GM12878 (cell line): ENCODE data around the gene GOLGA6L26. TPM values are rescaled to one million over a fixed set of nuclear protein-coding genes. Genes with fewer than 3 reads are reported as not detected.
"Not testable (repeated sequence)": the region's sequence is repeated elsewhere in the genome, so short reads cannot be mapped to it uniquely, and the experiment has no call there.

Experiments
- ATAC-seq: fragments of 200-7000 bp; cut with Tn5 transposase; 3 replicates; pipeline ENCODE4 v1.9.1; 2020; ENCODE audit warnings: mild to moderate bottlenecking, moderate library complexity
- Bru-seq: library from RNA; stranded (reverse); fragments of 400-500 nt; gene quantifications from one replicate; lab custom pipeline; 2021; lab: Mats Ljungman, UMichigan
- BruChase-seq, 2 experiments: library from RNA; stranded (reverse); fragments of 400-500 nt; gene quantifications; one replicate each; lab custom pipeline; 2021; lab: Mats Ljungman, UMichigan
- BruUV-seq: library from RNA; stranded (reverse); fragments of 400-500 nt; replicated peaks from 2 replicates; lab custom pipeline; 2021; lab: Mats Ljungman, UMichigan
- CTCF ChIA-PET: fragments of 300-600 bp; sonication (Branson Sonifier 250); formaldehyde crosslinking; extraction: SDS; loops from one replicate; lab custom pipeline; 2021; ENCODE audit warnings: inconsistent platforms; lab: Yijun Ruan, JAX
- POLR2A ChIA-PET: fragments of 350-600 bp; formaldehyde crosslinking; extraction: SDS; loops from one replicate; lab custom pipeline; 2021; ENCODE audit warnings: inconsistent platforms; lab: Charles Lee
- RAD21 ChIA-PET: fragments of 300-600 bp; sonication (Branson Sonifier 250); formaldehyde crosslinking; loops from one replicate; lab custom pipeline; 2023; ENCODE audit warnings: antibody characterized with exemption; ENCODE audit not compliant: unreplicated experiment; lab: Charles Lee
- SMC1A ChIA-PET: fragments of 300-600 bp; sonication (Branson Sonifier 250); formaldehyde crosslinking; loops from one replicate; lab custom pipeline; 2023; ENCODE audit not compliant: unreplicated experiment, uncharacterized antibody; lab: Charles Lee
- DNase-seq: peaks from one replicate; pipeline ENCODE4 v3.0.0-alpha.2; 2011; ENCODE audit warnings: low read depth, low spot score
- FAIRE-seq: peaks from 3 replicates; lab custom pipeline; 2011; peaks lifted over from hg19 to GRCh38; lab: Jason Lieb, UNC
- H2AFZ ChIP-seq: 2 replicates; pipeline ENCODE4 v1.6.0; 2011; ENCODE audit warnings: low read depth, low read length, control low read depth; ENCODE audit not compliant: control insufficient read depth
- H3K27ac ChIP-seq: 2 replicates; pipeline ENCODE4 v1.5.1; 2011; ENCODE audit warnings: control low read depth; ENCODE audit not compliant: control insufficient read depth, insufficient read depth
- H3K27me3 ChIP-seq, 2 experiments: replicated peaks in 1 of 2; 2 replicates each; pipeline versions ENCODE4 v1.6.0 to v1.6.1; 2011; ENCODE audit warnings: low read length in 1 of 2; ENCODE audit not compliant: control insufficient read depth in 2 of 2, insufficient read depth in 2 of 2
- H3K36me3 ChIP-seq, 2 experiments: 2 replicates each; pipeline ENCODE4 v1.5.1; 2011; ENCODE audit warnings: low read length in 1 of 2; ENCODE audit not compliant: control insufficient read depth in 2 of 2, insufficient read depth in 2 of 2
- H3K4me1 ChIP-seq: 2 replicates; pipeline ENCODE4 v1.6.1; 2011; ENCODE audit warnings: mild to moderate bottlenecking, low read length, moderate library complexity, mixed read lengths; ENCODE audit not compliant: control insufficient read depth, insufficient read depth
- H3K4me2 ChIP-seq: 2 replicates; pipeline ENCODE4 v1.6.0; 2011; ENCODE audit warnings: control low read depth; ENCODE audit not compliant: control insufficient read depth, insufficient read depth
- H3K4me3 ChIP-seq: fragments of 200-600 bp; sonication (generic); 2 replicates; pipeline ENCODE4 v1.5.1; 2016
- H3K79me2 ChIP-seq: 2 replicates; pipeline ENCODE4 v1.6.0; 2011; ENCODE audit warnings: low read length; ENCODE audit not compliant: control insufficient read depth, insufficient read depth
- H3K9ac ChIP-seq: 2 replicates; pipeline ENCODE4 v1.8.0; 2011; ENCODE audit warnings: low read length, control low read depth, mixed read lengths; ENCODE audit not compliant: control insufficient read depth, insufficient read depth
- H3K9me3 ChIP-seq: replicated peaks from 3 replicates; pipeline ENCODE4 v1.5.1; 2011; ENCODE audit warnings: mild to moderate bottlenecking, low read length; ENCODE audit not compliant: control insufficient read depth, insufficient read depth
- H4K20me1 ChIP-seq: 2 replicates; pipeline ENCODE4 v1.6.0; 2011; ENCODE audit not compliant: control insufficient read depth, insufficient read depth
- WGBS: methylation state at CpG from one replicate; pipeline ENCODE4 v1.1.6; 2016; ENCODE audit warnings: low lambda C conversion rate; ENCODE audit not compliant: insufficient replicate concordance, insufficient coverage; ENCODE audit errors: missing lambda C conversion rate; 5-methylcytosine and 5-hydroxymethylcytosine counted together
- in situ Hi-C: fragments of 300-500 bp; cut with MboI; formaldehyde crosslinking; loops from 9 replicates; pipeline ENCODE4 v1.14.3; 2018; ENCODE audit warnings: mixed read lengths
- intact Hi-C: fragments of 100-400 bp; cut with micrococcal nuclease; formaldehyde crosslinking; loops from one replicate; pipeline ENCODE4 v1.14.2; 2022; ENCODE audit not compliant: unreplicated experiment
- long read RNA-seq, 2 experiments: library from polyadenylated mRNA; unstranded; transcript quantifications; one replicate each; pipeline ENCODE4 v2.0.0, GENCODE V29; 2019 to 2020
- polyA minus RNA-seq, 3 experiments: library from RNA; depleted of rRNA, polyadenylated mRNA; stranded (reverse); fragments of >200 nt; gene quantifications; 2 replicates each; pipeline ENCODE4 v1.2.3, GENCODE V29; 2011
- polyA plus RNA-seq, 11 experiments: library from polyadenylated mRNA; depleted of rRNA in 4 of 11; unstranded in 6 of 11; stranded (reverse) in 5 of 11; fragments of >200 nt; fragmentation: Nextera tagmentation in 4 of 11; fragmentation: Illumina TruSeq in 1 of 11; extraction: Ambion mirVana in 4 of 11; extraction: Trizol in 1 of 11; gene quantifications; 1 replicate in 1 of 11; 2 replicates in 10 of 11; pipeline versions ENCODE4 v1.2.1 to v1.2.3, GENCODE V29; 2011 to 2016; ENCODE audit warnings: inconsistent platforms in 2 of 11, missing spikeins in 2 of 11, low read depth in 1 of 11
- total RNA-seq, 4 experiments: library from RNA; depleted of rRNA in 3 of 4; stranded (reverse); fragments of >200 nt in 3 of 4; fragmentation: Illumina TruSeq in 1 of 4; extraction: Trizol in 1 of 4; gene quantifications; 2 replicates each; pipeline versions ENCODE4 v1.2.1 to v1.2.3, GENCODE V29; 2013 to 2021

Gene GOLGA6L26
- not detected in 2 replicates for total RNA-seq (2013; cell fraction: nucleolus; rRNA removed)
- total RNA-seq (2014; rRNA removed) (not detected in 2 replicates), total RNA-seq (2014; rRNA removed; fragmentation: Illumina TruSeq; extraction: Trizol) (not detected in 2 replicates), total RNA-seq (2021) (not detected in 2 replicates), polyA plus RNA-seq (2011; rRNA removed) (not detected in 2 replicates), polyA plus RNA-seq (2014; fragmentation: Illumina TruSeq; extraction: Trizol) (not detected in 2 replicates), polyA plus RNA-seq (2014; fragmentation: Nextera tagmentation; extraction: Ambion mirVana) (not detected), polyA plus RNA-seq (2014; rRNA removed) (not detected in 2 replicates), polyA plus RNA-seq (2016; fragmentation: Nextera tagmentation; extraction: Ambion mirVana) (not detected), polyA minus RNA-seq (2011; rRNA and poly(A)+ RNA removed) (not detected in 2 replicates), Bru-seq, nascent RNA (not detected), BruChase-seq, experiment 1, labeled RNA remaining after a 6-hour chase (not detected), BruChase-seq, experiment 2, labeled RNA remaining after a 2-hour chase (not detected)
- not detected for polyA plus RNA-seq (2011; ENCODE audit: low read depth)
- not detected in 2 replicates for polyA plus RNA-seq (2011; cell fraction: cytosol; rRNA removed)
- not detected in 2 replicates for polyA plus RNA-seq (2011; cell fraction: nucleus; rRNA removed)
- polyA plus RNA-seq (2012) = not detected in 2 replicates
- not detected in 2 replicates for polyA minus RNA-seq (2011; cell fraction: cytosol; rRNA and poly(A)+ RNA removed)
- not detected in 2 replicates for polyA minus RNA-seq (2011; cell fraction: nucleus; rRNA and poly(A)+ RNA removed)
- long read RNA-seq, experiment 1 = 0 reads
- long read RNA-seq, experiment 2 = 0 reads

DNA sequence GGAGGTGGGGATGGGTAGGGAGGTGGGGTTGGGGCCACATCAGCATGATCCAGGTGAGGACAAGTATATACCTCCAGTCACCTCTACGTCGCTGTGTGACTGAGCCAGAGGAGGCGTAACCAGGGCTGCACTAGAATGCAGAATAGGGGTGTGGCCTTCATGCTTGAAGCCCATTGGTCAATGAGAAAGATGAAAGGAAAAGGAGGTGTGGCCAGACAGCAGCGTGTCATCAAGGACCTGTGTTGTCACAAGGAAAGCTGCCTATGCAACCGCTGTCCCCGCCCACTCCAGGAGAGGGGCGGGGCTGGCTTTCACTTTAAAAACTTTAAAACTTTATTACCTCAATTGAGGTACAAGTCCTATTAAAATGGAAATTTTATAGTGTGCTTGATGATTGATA lies at the start of gene GOLGA6L26:
Gene GOLGA6L26 (minus strand): TSS at position 101 of the 400 bp plus-strand sequence. CDS start 61 bp downstream, at position 40.
- H3K9ac ChIP-seq, FAIRE-seq, H3K36me3 ChIP-seq, H2AFZ ChIP-seq, SMC1A ChIA-PET, H3K27ac ChIP-seq, H3K4me3 ChIP-seq, H3K27me3 ChIP-seq, DNase-seq, intact Hi-C loops, CTCF ChIA-PET, H3K4me1 ChIP-seq, H4K20me1 ChIP-seq, POLR2A ChIA-PET, ATAC-seq, H3K79me2 ChIP-seq, in situ Hi-C loops, H3K9me3 ChIP-seq, H3K4me2 ChIP-seq, BruUV-seq, RAD21 ChIA-PET: not testable (repeated sequence)
- WGBS = no CpG with 5 or more reads among the region's 7 CpGs

DNA sequence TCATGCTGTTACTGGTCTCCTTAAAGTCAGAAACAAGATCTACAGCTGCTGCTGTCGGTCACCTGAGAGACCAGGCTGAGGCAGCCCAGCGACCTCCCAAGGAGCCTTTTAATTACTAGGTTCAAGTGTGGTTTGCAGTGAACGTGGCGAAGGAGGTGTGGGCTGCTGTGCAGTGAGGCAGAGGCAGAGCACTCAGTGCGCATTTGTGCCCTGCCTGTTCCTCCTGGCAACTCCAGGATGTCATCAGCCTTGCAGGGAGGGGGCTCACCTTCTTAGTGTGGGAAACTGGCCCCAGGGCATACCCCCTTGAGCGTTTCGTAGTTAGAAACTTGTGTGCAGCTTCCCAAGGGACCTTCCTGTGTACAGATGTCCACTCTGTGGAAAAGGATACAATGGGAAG lies 47.2 kb upstream of the GOLGA6L26 start:
- DNase-seq, H3K27me3 ChIP-seq, H3K79me2 ChIP-seq, H3K4me2 ChIP-seq, H3K9ac ChIP-seq, H3K36me3 ChIP-seq, FAIRE-seq, POLR2A ChIA-PET, BruUV-seq, in situ Hi-C loops, SMC1A ChIA-PET, ATAC-seq, H3K4me3 ChIP-seq, H3K9me3 ChIP-seq, H3K27ac ChIP-seq, H3K4me1 ChIP-seq, H2AFZ ChIP-seq, RAD21 ChIA-PET, H4K20me1 ChIP-seq, intact Hi-C loops, CTCF ChIA-PET: not testable (repeated sequence)
- 10% methylated on average over 7 of the region's 7 CpGs for WGBS

GRCh38 chr15:23380700-23381099 lies 46.7 kb upstream of the GOLGA6L26 start:
- BruUV-seq, H2AFZ ChIP-seq, H3K9me3 ChIP-seq, intact Hi-C loops, H3K4me1 ChIP-seq, H3K9ac ChIP-seq, H3K4me3 ChIP-seq, H3K27me3 ChIP-seq, CTCF ChIA-PET, in situ Hi-C loops, H3K27ac ChIP-seq, RAD21 ChIA-PET, DNase-seq, FAIRE-seq, H3K79me2 ChIP-seq, H3K4me2 ChIP-seq, SMC1A ChIA-PET, H3K36me3 ChIP-seq, H4K20me1 ChIP-seq, ATAC-seq, POLR2A ChIA-PET: not testable (repeated sequence)
- 6% methylated on average over 4 of the region's 4 CpGs for WGBS
